Skeletal muscle satellite cell (primary cell): ENCODE data around the gene APOL1.
A peak's percentile ranks its signal among the peaks of the same experiment; 100 is the strongest.

ENCODE experiments used
- H3K27me3 ChIP-seq: 2 replicates; pipeline ENCODE4 v1.7.0; 2013; ENCODE audit warnings: low read length; ENCODE audit not compliant: control insufficient read depth, insufficient read depth
- H3K36me3 ChIP-seq: 2 replicates; pipeline ENCODE4 v1.7.0; 2013; ENCODE audit warnings: mild to moderate bottlenecking, control low read depth, low read length; ENCODE audit not compliant: insufficient read depth
- H3K4me1 ChIP-seq: 2 replicates; pipeline ENCODE4 v1.7.0; 2013; ENCODE audit warnings: low read length; ENCODE audit not compliant: control insufficient read depth, insufficient read depth
- H3K4me2 ChIP-seq: 2 replicates; pipeline ENCODE4 v1.7.0; 2013; ENCODE audit warnings: mild to moderate bottlenecking, low read length
- H3K4me3 ChIP-seq: 2 replicates; pipeline ENCODE4 v1.7.0; 2013; ENCODE audit warnings: low read length
- H3K9ac ChIP-seq: 2 replicates; pipeline ENCODE4 v1.7.0; 2013; ENCODE audit warnings: mild to moderate bottlenecking, low read depth, low read length, moderate library complexity
- H3K9me3 ChIP-seq: replicated peaks from 2 replicates; pipeline ENCODE4 v1.7.0; 2013; ENCODE audit warnings: mild to moderate bottlenecking, control low read depth, low read length

APOL1 gene

DNA sequence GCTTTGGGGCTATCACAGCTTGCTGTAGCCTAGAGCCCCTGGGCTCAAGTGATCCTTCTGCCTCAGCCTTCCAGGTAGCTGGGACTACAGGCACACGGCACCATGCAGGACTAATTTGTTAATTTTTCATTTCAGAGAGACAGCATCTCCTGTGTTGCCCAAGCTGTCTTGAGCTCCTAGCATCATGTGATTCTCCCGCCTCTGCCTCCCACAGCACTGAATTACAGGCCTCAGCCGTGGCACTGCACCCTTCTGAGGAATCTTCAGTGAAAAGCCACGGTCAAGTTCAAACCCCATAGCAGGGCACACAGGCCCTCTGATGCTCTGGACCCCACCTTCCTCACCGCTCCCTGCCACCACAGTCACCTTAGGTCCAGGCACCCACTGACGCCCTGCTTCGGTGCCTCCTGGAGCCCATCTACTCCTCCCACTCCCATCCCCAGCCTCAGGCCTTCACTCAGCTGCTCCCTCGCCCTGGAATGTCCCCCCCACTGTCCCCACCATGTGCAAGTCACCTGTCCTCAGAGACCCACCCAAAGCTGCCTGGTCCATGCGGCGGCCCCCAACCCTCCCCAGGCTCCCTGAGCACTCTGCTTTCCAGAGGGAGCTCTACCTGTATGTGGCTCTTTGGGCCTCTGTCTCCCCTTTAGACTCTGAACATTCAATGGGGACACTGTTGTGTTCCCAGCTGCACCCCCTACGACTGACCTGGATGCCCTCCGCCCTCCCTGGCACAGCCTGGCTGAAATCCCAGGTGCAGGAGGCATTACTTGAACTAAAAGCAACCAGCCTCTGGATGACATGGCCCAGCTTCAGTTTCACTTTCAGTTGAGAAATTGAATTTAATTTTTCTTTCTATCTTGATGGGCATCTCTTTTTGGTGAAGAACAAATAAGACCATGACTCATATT lies 15.2 kb upstream of the APOL1 start:
- Histone ChIP-seq H3K4me3 (peak overlapping the region; percentile 79), H3K27me3 (no peaks in the 10 kb centered on the region), H3K9me3 (no peaks in the 10 kb centered on the region), H3K9ac (peak overlapping the region; percentile 84), H3K36me3 (peaks cover 13% of the 10 kb centered on the region), H3K4me1 (peaks cover 28% of the 10 kb centered on the region), H3K4me2 (peak overlapping the region; percentile 100)

DNA sequence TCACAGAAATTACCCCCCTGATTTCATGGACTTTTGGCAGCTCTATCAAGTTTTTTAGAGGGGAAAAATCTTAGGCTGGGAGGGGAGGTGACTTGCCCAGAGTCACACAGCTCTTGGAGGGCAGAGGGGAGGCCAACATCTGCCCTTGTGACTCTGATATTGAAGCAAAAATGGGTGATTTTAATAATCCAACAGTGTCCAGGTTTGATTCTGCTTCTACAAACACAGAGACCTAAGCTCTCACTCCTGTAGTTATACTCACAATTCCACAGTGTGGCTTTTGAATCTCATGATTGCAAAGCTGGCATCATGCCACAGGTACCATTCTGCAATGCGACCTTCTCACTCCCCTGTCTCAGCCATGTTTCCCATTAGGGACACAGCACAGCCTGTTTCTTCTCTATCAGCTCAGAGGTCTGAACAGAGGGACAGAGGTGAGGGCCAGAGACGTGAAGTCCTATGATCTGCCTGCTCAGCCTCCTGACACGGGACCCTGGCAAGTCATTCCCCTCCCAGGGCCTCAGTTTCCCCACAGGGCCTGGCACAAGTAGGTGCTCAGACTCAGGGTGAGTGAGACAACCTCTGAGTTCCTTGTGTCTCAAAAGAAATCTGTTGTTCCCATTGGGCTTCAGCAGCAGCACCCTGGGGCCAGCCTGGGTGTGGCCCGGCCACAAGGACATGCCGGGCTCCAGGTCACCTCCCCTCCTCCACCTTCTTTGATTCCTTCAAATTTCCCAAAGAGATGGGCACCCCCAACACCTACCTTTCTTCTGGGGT lies 14.4 kb upstream of the APOL1 start:
- Histone ChIP-seq H3K36me3 (peaks cover 4% of the 10 kb centered on the region), H3K4me2 (peak overlapping the region; percentile 100), H3K9ac (peak overlapping the region; percentile 84), H3K4me3 (peak overlapping the region; percentile 79), H3K4me1 (peaks cover 28% of the 10 kb centered on the region), H3K27me3 (no peaks in the 10 kb centered on the region), H3K9me3 (no peaks in the 10 kb centered on the region)

DNA sequence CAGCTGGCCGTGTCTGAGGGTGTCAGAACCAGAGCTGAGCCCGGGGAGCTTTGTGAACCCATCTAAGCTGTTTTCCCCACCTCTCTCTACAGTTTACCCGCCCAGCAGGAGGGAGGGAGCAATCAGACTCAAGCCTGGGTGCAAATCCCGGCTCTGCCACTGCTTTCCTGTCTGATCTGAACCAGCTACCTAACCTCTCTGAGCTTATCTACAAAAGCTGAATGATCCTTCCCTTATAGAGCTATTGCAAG lies 13.9 kb upstream of the APOL1 start:
- peak overlapping the region; percentile 79 for H3K4me3 ChIP-seq
- H3K36me3 ChIP-seq = peaks cover 4% of the 10 kb centered on the region
- no peaks in the 10 kb centered on the region for H3K27me3 ChIP-seq
- peaks cover 31% of the 10 kb centered on the region for H3K4me1 ChIP-seq
- H3K9me3 ChIP-seq = no peaks in the 10 kb centered on the region
- H3K9ac ChIP-seq = peak overlapping the region; percentile 84
- peak overlapping the region; percentile 100 for H3K4me2 ChIP-seq

DNA sequence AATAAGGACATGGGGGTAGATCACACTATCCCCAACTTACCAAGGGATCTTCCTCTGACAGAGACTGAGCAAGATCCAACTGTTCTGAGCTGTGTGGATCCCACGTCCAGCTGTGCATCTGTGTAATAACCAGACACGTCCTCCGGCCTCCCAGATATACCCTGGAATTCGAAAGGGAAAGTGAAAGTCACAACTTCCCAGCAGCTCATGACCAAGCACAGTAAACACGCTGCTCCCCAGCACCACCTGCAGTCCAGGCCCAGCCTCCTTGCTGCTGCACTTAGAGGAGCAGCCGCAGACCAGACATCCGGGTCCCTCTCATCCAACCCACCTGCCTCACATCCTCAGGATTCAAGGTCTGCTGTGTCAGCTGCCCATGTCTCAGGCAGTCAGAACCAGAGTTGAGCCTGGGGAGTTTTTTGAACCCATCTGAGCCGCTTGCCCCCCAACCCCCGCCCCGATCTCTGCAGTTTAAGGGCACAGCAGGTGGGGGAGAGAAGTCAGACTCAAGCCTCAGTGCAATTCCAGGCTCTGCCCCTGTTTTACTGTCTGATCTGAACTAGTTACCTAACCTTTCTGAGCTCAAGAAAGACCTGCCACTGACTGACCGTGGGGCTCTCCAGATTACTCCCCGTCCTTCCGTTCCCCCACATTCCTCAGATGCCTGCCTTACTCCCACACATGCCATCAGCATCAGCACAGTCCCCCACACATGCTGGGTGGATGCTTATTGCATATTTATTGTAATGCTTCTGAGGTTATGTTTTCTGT lies 13.3 kb upstream of the APOL1 start, which contains the start of gene APOL2:
Gene APOL2, minus strand, starts transcription at position 127 of the 771 bp plus-strand sequence. CDS start 6,365 bp downstream, outside the sequence.
- Histone ChIP-seq H3K36me3 (peaks cover 4% of the 10 kb centered on the region), H3K4me2 (peak within 1 kb of the TSS; percentile 100), H3K9ac (peak within 1 kb of the TSS; percentile 84), H3K27me3 (no peaks in the 10 kb centered on the region), H3K4me3 (peak within 1 kb of the TSS; percentile 79), H3K4me1 (peaks cover 37% of the 10 kb centered on the region), H3K9me3 (no peaks in the 10 kb centered on the region)

DNA sequence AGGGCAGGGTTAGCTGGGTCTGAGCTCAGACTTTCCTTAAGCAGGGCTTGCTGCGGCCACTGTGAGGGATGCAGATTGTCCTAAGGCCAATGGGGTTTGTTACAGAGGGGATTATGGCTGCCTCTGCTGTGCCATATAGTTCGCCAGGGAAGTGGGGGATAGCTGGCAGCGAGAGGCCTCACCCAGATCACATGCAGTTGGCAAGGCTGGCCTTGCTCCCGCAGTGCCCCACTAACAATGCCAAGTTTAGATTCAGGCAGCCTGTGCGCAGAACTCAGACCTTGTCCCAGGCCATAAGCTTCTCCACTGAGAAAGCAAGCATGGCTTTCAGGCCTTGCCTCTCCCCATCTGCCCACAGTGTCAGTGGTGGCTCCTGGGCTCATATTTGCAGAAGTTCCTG lies 8.9 kb upstream of the APOL1 start:
- Histone ChIP-seq H3K4me3 (no peak overlapping the region), H3K27me3 (no peaks in the 10 kb centered on the region), H3K9me3 (no peaks in the 10 kb centered on the region), H3K9ac (no peak overlapping the region), H3K4me2 (no peak overlapping the region), H3K36me3 (no peaks in the 10 kb centered on the region), H3K4me1 (peaks cover 23% of the 10 kb centered on the region)

DNA sequence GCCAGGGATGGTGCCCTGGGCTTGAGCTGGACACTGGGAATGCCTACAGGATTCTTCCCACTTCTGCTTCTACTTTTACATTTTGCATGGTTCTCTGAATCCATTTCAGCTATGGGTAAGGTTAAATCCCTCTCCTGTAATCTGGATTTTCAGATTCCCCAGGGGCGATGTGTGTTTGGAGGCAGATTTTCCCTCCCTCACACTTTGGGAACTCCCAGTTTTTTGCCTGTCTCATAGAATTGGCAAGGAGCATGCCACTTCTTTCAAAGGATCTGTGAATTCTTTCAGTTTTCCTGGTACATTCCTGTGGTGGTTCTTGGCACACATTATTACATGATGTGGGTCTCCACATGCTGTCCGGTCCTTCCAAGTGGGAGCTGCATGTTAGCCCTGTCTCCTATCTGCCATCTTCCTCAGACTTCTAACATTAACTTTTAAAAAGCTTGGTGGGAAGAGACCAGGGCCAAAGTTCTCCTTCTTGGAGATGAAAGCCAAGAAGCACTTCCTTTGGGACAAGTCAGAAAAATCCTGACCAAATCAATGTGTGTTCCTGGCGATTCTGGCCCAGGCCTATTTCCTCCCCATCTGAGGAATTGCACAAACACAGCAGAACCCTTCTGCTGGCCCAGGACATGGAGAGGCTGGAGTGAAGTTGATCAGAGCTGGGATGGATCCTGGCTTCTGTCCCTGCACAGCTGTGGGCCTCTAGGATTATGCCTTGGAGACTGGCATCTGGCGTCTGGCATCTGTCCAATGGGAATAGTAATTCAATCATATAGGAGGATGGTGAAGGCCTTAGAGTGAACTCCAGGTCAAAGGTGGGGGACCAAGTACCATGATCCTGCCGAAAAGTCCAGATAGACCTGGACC lies 8.2 kb upstream of the APOL1 start:
- no peak overlapping the region for H3K4me3 ChIP-seq
- no peaks in the 10 kb centered on the region for H3K36me3 ChIP-seq
- H3K4me2 ChIP-seq = no peak overlapping the region
- no peaks in the 10 kb centered on the region for H3K9me3 ChIP-seq
- peaks cover 20% of the 10 kb centered on the region for H3K4me1 ChIP-seq
- H3K27me3 ChIP-seq = no peaks in the 10 kb centered on the region
- H3K9ac ChIP-seq = no peak overlapping the region

DNA sequence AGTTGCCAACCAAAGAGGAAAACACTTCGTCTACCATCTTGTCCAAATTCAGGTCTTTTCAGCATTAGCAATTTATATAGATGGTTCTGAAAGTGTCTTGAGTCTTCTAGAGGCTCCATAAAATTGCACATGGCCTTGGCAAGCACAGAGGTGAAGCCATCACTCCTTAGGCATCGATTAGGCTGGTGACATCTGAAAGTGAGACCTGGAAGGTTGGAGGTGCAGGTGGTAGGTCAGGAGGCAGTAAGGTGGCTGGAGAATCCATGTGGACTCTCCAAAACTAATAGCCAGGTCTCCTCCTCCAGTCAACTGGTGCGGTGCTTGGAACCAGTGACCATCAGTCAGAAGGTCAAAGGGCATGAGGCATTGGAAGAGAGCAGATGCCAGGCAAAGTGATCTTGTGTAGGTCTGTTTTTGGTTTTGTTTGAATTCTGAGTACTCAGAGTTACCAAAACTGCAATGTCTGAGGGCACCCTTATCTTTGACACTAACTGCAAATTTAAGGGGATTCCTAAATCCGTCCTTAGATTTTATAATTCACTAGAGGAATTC lies 7.1 kb upstream of the APOL1 start:
- H3K27me3 ChIP-seq = no peaks in the 10 kb centered on the region
- H3K9me3 ChIP-seq = no peaks in the 10 kb centered on the region
- H3K4me3 ChIP-seq = no peak overlapping the region
- no peak overlapping the region for H3K4me2 ChIP-seq
- no peak overlapping the region for H3K9ac ChIP-seq
- H3K4me1 ChIP-seq = peaks cover 16% of the 10 kb centered on the region
- no peaks in the 10 kb centered on the region for H3K36me3 ChIP-seq

DNA sequence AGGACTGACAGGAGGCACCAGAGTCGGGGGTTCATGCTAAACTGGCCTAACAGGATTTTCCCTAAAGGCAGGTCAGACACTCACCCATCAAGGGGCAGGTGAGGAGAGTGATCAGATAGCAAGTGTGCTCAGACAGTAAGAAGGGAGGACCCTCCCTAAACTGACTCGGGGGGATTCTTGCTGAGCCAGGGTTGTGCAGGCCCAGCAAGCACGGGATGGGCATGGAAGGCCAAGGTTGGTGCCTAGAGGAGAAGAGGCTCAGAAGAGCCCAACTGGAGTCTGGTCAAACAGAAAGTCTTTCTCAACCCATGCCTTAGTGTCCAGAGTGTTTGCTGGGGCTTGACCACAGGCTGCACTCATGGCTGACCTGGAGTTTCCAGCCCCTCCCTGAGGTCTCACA lies 6.2 kb upstream of the APOL1 start:
- H3K4me3 ChIP-seq = no peak overlapping the region
- no peaks in the 10 kb centered on the region for H3K36me3 ChIP-seq
- no peaks in the 10 kb centered on the region for H3K27me3 ChIP-seq
- no peaks in the 10 kb centered on the region for H3K9me3 ChIP-seq
- peaks cover 16% of the 10 kb centered on the region for H3K4me1 ChIP-seq
- H3K9ac ChIP-seq = no peak overlapping the region
- H3K4me2 ChIP-seq = no peak overlapping the region

DNA sequence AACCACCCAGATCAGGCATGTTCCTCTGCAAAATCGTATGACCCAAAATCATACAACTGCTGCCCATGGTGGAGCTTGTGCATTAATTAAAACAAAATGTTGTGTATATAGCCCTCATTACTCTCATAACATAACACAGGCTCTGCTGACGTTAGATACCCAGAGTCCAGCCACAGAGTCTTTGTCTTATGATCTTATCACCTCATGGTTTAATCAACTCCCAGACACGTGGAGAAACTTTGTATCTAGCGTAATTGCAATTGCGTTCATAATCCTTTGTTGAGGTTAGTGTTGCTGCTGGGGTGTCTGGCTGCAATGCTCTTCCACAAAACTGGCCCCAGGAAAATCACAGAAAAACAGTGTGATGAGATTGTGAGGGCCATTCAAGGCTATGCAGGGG lies 5.0 kb upstream of the APOL1 start:
- no peak overlapping the region for H3K4me3 ChIP-seq
- no peak overlapping the region for H3K9ac ChIP-seq
- no peaks in the 10 kb centered on the region for H3K9me3 ChIP-seq
- no peaks in the 10 kb centered on the region for H3K27me3 ChIP-seq
- no peaks in the 10 kb centered on the region for H3K36me3 ChIP-seq
- H3K4me2 ChIP-seq = no peak overlapping the region
- peaks cover 21% of the 10 kb centered on the region for H3K4me1 ChIP-seq

DNA sequence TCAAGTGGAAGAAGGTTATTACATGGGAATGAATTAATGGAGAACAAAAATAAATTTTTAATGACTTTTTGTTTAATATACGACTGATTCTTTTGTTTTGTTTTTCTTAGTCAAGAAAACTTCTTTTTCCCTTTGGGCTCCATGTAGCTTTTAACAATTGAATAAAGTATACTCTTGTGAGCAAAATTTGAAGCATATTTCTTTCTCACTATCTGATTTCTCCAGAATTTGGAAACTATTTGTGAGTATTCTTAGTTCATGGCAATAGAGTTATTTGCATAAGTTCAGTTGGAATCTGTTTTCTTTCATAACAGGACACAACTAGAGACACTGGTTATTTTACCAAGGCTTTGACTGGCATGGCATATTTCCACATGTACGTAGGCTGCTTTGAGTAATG lies 3.8 kb upstream of the APOL1 start:
- H3K4me2 ChIP-seq = no peak overlapping the region
- H3K36me3 ChIP-seq = no peaks in the 10 kb centered on the region
- no peak overlapping the region for H3K9ac ChIP-seq
- no peak overlapping the region for H3K4me3 ChIP-seq
- H3K27me3 ChIP-seq = no peaks in the 10 kb centered on the region
- no peaks in the 10 kb centered on the region for H3K9me3 ChIP-seq
- H3K4me1 ChIP-seq = peaks cover 27% of the 10 kb centered on the region
